CD4-positive, CD25-positive, alpha-beta regulatory T cell (primary cell): Measurements from ENCODE around the gene CACNA1S. TPM values are rescaled to one million over a fixed set of nuclear protein-coding genes. Genes with fewer than 3 reads are reported as not detected.

Experiments
- ATAC-seq, 2 donors: fragments of 150-1000 bp; cut with Tn5 transposase; one replicate each; pipeline ENCODE4 v1.10.0; 2021; ENCODE audit warnings: low read depth in 2 of 2, moderate number of reproducible peaks in 2 of 2, moderate library complexity in 1 of 2
- DNase-seq, 3 donors: peaks; one replicate each; pipeline versions ENCODE4 v3.0.0 to v3.0.0-alpha.2; 2012 to 2022; ENCODE audit warnings: mixed read lengths in 1 of 3
- H3K27ac ChIP-seq: one replicate; pipeline ENCODE4 v1.7.0; 2013; ENCODE audit warnings: mild to moderate bottlenecking, low read length; ENCODE audit not compliant: insufficient read depth, poor library complexity, severe bottlenecking
- H3K27me3 ChIP-seq: one replicate; pipeline ENCODE4 v1.7.0; 2013; ENCODE audit warnings: low read length; ENCODE audit not compliant: control insufficient read depth, insufficient read depth
- H3K36me3 ChIP-seq: one replicate; pipeline ENCODE4 v1.7.0; 2013; ENCODE audit warnings: mild to moderate bottlenecking, low read length, moderate library complexity; ENCODE audit not compliant: control insufficient read depth, insufficient read depth
- H3K4me1 ChIP-seq: 2 replicates; pipeline ENCODE4 v1.7.0; 2013; ENCODE audit warnings: mild to moderate bottlenecking, low read length; ENCODE audit not compliant: insufficient read depth, control insufficient read depth, poor library complexity, severe bottlenecking
- H3K4me3 ChIP-seq: one replicate; pipeline ENCODE4 v1.7.0; 2013; ENCODE audit warnings: low read depth, mild to moderate bottlenecking, low read length, moderate library complexity
- H3K9me3 ChIP-seq, 2 experiments: 1 replicate in 1 of 2; 2 replicates in 1 of 2; pipeline ENCODE4 v1.7.0; 2013; ENCODE audit warnings: low read length in 2 of 2, mild to moderate bottlenecking in 1 of 2, moderate library complexity in 1 of 2; ENCODE audit not compliant: control insufficient read depth in 2 of 2
- H3K27ac Mint-ChIP-seq, 3 donors: one replicate each; pipeline ENCODE4 v1.8.0; 2020 to 2022; ENCODE audit warnings: mild to moderate bottlenecking in 3 of 3, mixed read lengths in 3 of 3, moderate library complexity in 2 of 3
- H3K27me3 Mint-ChIP-seq: one replicate; pipeline ENCODE4 v1.8.0; 2022; ENCODE audit warnings: mild to moderate bottlenecking, mixed read lengths
- H3K36me3 Mint-ChIP-seq: one replicate; pipeline ENCODE4 v1.8.0; 2020; ENCODE audit warnings: mixed read lengths
- H3K4me1 Mint-ChIP-seq, 4 donors: one replicate each; pipeline ENCODE4 v1.8.0; 2020 to 2022; ENCODE audit warnings: mixed read lengths in 4 of 4, mild to moderate bottlenecking in 1 of 4
- H3K4me3 Mint-ChIP-seq, 4 donors: one replicate each; pipeline ENCODE4 v1.8.0; 2020 to 2022; ENCODE audit warnings: mild to moderate bottlenecking in 4 of 4, mixed read lengths in 4 of 4, moderate library complexity in 3 of 4
- H3K9me3 Mint-ChIP-seq, 7 donors: one replicate each; pipeline ENCODE4 v1.8.0; 2020 to 2022; ENCODE audit warnings: mixed read lengths in 7 of 7, mild to moderate bottlenecking in 3 of 7, moderate library complexity in 2 of 7
- polyA plus RNA-seq, 4 donors: library from polyadenylated mRNA; unstranded; fragments of 300-500 nt; fragmentation: Illumina TruSeq; gene quantifications; one replicate each; pipeline ENCODE4 v1.2.3, GENCODE V29; 2021
- total RNA-seq: library from RNA; stranded (reverse); gene quantifications from one replicate; pipeline ENCODE4 v1.2.3, GENCODE V29; 2022

The CACNA1S gene
- total and polyA plus RNA-seq, 5 donors from 2014 or later, result not detected

- Histone ChIP-seq H3K27ac (no peak overlapping the region), H3K4me1 (no peaks in the 10 kb centered on the region), H3K9me3 (no peaks in the 10 kb centered on the region), H3K27me3 (no peaks in the 10 kb centered on the region), H3K4me3 (no peak overlapping the region), H3K36me3 (peaks cover 32% of the 10 kb centered on the region)
- DNase-seq, result no peak
- Mint-ChIP-seq H3K4me1 (peaks cover 0 to 4% (median 0%) of the 10 kb centered on the region in 4 donors), H3K27ac (peak overlapping the region in 1 of 3 donors; percentile 74), H3K9me3 (no peaks in the 10 kb centered on the region), H3K4me3 (no peak overlapping the region), H3K27me3 (no peaks in the 10 kb centered on the region), H3K36me3 (peaks cover 50% of the 10 kb centered on the region)
- no peak for ATAC-seq
These were observed 30.9 kb upstream of the CACNA1S start for GRCh38 chr1:201142849-201143725.

- Histone ChIP-seq H3K4me3 (no peak overlapping the region), H3K36me3 (peaks cover 32% of the 10 kb centered on the region), H3K4me1 (no peaks in the 10 kb centered on the region), H3K27me3 (no peaks in the 10 kb centered on the region), H3K27ac (no peak overlapping the region), H3K9me3 (no peaks in the 10 kb centered on the region)
- H3K4me1 Mint-ChIP-seq, result peaks cover 0 to 2% (median 0%) of the 10 kb centered on the region in 4 donors
- H3K36me3 Mint-ChIP-seq, result peaks cover 49% of the 10 kb centered on the region
- H3K4me3 Mint-ChIP-seq, result no peak overlapping the region
- no peaks in the 10 kb centered on the region for H3K9me3 Mint-ChIP-seq
- DNase-seq (no peak), ATAC-seq (no peak)
- H3K27me3 Mint-ChIP-seq, result no peaks in the 10 kb centered on the region
- H3K27ac Mint-ChIP-seq, result no peak overlapping the region
These were observed 30.0 kb upstream of the CACNA1S start for GRCh38 chr1:201142011-201142848.

GRCh38 chr1:201141418-201141817 lies 29.2 kb upstream of the CACNA1S start:
- no peak overlapping the region for H3K27ac Mint-ChIP-seq
- peaks cover 45% of the 10 kb centered on the region for H3K36me3 Mint-ChIP-seq

GRCh38 chr1:201140941-201141260 lies 28.7 kb upstream of the CACNA1S start:
- no peaks in the 10 kb centered on the region for H3K27me3 Mint-ChIP-seq
- no peak overlapping the region for H3K27ac Mint-ChIP-seq
- no peak overlapping the region for H3K4me3 ChIP-seq
- ATAC-seq (no peak), DNase-seq (no peak)
- no peaks in the 10 kb centered on the region for H3K9me3 Mint-ChIP-seq
- H3K4me3 Mint-ChIP-seq, result no peak overlapping the region
- H3K36me3 Mint-ChIP-seq, result peaks cover 45% of the 10 kb centered on the region
- H3K4me1 Mint-ChIP-seq, result no peaks in the 10 kb centered on the region
- H3K9me3 ChIP-seq, result no peaks in the 10 kb centered on the region
- H3K27ac ChIP-seq, result no peak overlapping the region
- H3K4me1 ChIP-seq, result no peaks in the 10 kb centered on the region
- peaks cover 25% of the 10 kb centered on the region for H3K36me3 ChIP-seq
- no peaks in the 10 kb centered on the region for H3K27me3 ChIP-seq

More at GRCh38 chr1:201141418-201141817, 29.2 kb upstream of the CACNA1S start:
- Histone ChIP-seq H3K36me3 (peaks cover 26% of the 10 kb centered on the region), H3K4me1 (no peaks in the 10 kb centered on the region), H3K4me3 (no peak overlapping the region), H3K9me3 (no peaks in the 10 kb centered on the region), H3K27ac (no peak overlapping the region), H3K27me3 (no peaks in the 10 kb centered on the region)
- ATAC-seq (no peak), DNase-seq (no peak)
- Mint-ChIP-seq H3K27me3 (no peaks in the 10 kb centered on the region), H3K4me3 (no peak overlapping the region), H3K9me3 (no peaks in the 10 kb centered on the region), H3K4me1 (no peaks in the 10 kb centered on the region)

DNA sequence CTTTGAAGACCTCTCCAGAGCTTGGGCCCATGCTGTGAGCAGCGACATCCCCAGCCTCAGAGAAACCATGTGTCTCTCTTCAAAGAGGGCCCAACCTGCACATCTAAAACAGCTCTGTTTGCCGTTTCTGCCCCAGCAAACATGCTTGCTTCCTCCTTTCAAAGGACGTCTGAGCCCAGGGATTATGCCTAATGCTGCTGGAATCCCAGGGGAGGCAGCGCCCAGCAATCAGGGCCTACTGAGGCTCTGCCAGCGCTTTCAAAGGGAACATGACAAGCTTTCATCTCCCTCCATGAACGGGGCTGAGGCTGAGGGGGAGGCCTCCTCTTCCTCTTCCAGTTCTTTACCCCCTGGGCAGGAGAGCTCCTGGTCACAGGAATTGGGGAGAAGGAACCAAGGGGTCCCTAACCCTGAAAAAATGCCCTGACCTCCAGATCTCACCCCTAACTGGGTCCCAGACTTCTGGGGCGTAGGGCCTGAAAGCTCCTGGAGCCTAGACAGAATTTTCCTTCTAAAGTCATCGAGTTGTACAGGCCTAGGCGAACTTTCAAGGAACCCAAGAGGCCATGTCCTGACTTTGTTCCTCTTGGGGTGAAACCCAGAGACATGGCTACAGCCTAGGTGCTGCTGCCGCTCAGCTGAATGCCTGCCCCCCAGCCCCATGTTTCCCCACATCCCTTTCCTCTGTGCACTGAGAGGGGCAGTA lies 28.2 kb upstream of the CACNA1S start:
- Histone ChIP-seq H3K4me3 (no peak overlapping the region), H3K36me3 (peaks cover 23% of the 10 kb centered on the region), H3K9me3 (no peaks in the 10 kb centered on the region), H3K4me1 (no peaks in the 10 kb centered on the region), H3K27me3 (no peaks in the 10 kb centered on the region), H3K27ac (no peak overlapping the region)
- Mint-ChIP-seq H3K4me1 (no peaks in the 10 kb centered on the region), H3K36me3 (peaks cover 49% of the 10 kb centered on the region), H3K27ac (no peak overlapping the region), H3K27me3 (no peaks in the 10 kb centered on the region), H3K4me3 (no peak overlapping the region), H3K9me3 (no peaks in the 10 kb centered on the region)
- ATAC-seq (no peak), DNase-seq (no peak)

- H3K36me3 Mint-ChIP-seq, result peaks cover 47% of the 10 kb centered on the region
- Histone ChIP-seq H3K9me3 (no peaks in the 10 kb centered on the region), H3K27ac (no peak overlapping the region), H3K36me3 (peaks cover 18% of the 10 kb centered on the region), H3K4me1 (no peaks in the 10 kb centered on the region), H3K27me3 (no peaks in the 10 kb centered on the region), H3K4me3 (no peak overlapping the region)
- no peaks in the 10 kb centered on the region for H3K4me1 Mint-ChIP-seq
- no peak for DNase-seq
- no peak overlapping the region for H3K4me3 Mint-ChIP-seq
- H3K27ac Mint-ChIP-seq, result no peak overlapping the region
- H3K27me3 Mint-ChIP-seq, result no peaks in the 10 kb centered on the region
- ATAC-seq, result no peak
- no peaks in the 10 kb centered on the region for H3K9me3 Mint-ChIP-seq
These were observed 27.5 kb upstream of the CACNA1S start for GRCh38 chr1:201139756-201140155.

- Histone ChIP-seq H3K4me3 (no peak overlapping the region), H3K27ac (no peak overlapping the region), H3K9me3 (no peaks in the 10 kb centered on the region), H3K27me3 (no peaks in the 10 kb centered on the region), H3K4me1 (no peaks in the 10 kb centered on the region), H3K36me3 (peaks cover 19% of the 10 kb centered on the region)
- Mint-ChIP-seq H3K27me3 (no peaks in the 10 kb centered on the region), H3K36me3 (peaks cover 45% of the 10 kb centered on the region), H3K4me3 (no peak overlapping the region), H3K9me3 (no peaks in the 10 kb centered on the region), H3K27ac (no peak overlapping the region), H3K4me1 (no peaks in the 10 kb centered on the region)
- DNase-seq (no peak), ATAC-seq (no peak)
These were observed 27.1 kb upstream of the CACNA1S start for GRCh38 chr1:201139306-201139705.
